Measurements from ENCODE around the gene CELSR3. TPM values are rescaled to one million over a fixed set of nuclear protein-coding genes. Genes with fewer than 3 reads are reported as not detected.

The CELSR3 gene
- total RNA-seq, 1 donor from 2014 or later: 2.3 TPM

DNA sequence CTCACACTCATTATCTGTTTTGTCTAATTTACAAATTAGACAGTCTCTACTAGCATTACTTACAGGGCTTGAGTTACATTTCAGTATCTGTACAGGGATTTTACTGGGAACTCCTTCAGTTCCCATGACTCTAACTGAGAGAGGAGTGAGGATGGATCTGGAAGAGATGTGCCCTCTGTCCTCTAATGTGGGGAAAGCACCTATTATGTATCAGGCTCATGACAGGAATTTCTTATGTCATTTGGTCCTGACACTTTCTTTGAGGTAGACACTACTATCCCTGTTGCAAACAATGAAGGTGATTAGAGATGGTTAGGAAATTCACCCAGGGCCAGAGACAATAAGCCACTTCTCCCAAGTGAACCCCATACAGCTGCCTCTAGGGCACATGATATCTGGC lies 33.9 kb upstream of the CELSR3 start:
- H3K4me1 Mint-ChIP-seq: peaks cover 9% of the 10 kb centered on the region
- DNase-seq: no peak
- no peaks in the 10 kb centered on the region for H3K9me3 Mint-ChIP-seq
- ChIA-PET POLR2A (no interaction called here), CTCF (no interaction called here)
- TF ChIP-seq, protein P1, sequence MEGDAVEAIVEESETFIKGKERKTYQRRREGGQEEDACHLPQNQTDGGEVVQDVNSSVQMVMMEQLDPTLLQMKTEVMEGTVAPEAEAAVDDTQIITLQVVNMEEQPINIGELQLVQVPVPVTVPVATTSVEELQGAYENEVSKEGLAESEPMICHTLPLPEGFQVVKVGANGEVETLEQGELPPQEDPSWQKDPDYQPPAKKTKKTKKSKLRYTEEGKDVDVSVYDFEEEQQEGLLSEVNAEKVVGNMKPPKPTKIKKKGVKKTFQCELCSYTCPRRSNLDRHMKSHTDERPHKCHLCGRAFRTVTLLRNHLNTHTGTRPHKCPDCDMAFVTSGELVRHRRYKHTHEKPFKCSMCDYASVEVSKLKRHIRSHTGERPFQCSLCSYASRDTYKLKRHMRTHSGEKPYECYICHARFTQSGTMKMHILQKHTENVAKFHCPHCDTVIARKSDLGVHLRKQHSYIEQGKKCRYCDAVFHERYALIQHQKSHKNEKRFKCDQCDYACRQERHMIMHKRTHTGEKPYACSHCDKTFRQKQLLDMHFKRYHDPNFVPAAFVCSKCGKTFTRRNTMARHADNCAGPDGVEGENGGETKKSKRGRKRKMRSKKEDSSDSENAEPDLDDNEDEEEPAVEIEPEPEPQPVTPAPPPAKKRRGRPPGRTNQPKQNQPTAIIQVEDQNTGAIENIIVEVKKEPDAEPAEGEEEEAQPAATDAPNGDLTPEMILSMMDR (IDR thresholded peaks at IDR 0.05): no peak
- peaks cover 55% of the 10 kb centered on the region for H3K36me3 Mint-ChIP-seq (ENCODE audit: low read depth)
- H3K27me3 Mint-ChIP-seq: no peaks in the 10 kb centered on the region
- no peak overlapping the region for H3K4me3 Mint-ChIP-seq
- ATAC-seq (ENCODE audit: low read depth): no peak
- no peak overlapping the region for H3K27ac Mint-ChIP-seq
- intact Hi-C loops (cut with micrococcal nuclease): no loop called here

DNA sequence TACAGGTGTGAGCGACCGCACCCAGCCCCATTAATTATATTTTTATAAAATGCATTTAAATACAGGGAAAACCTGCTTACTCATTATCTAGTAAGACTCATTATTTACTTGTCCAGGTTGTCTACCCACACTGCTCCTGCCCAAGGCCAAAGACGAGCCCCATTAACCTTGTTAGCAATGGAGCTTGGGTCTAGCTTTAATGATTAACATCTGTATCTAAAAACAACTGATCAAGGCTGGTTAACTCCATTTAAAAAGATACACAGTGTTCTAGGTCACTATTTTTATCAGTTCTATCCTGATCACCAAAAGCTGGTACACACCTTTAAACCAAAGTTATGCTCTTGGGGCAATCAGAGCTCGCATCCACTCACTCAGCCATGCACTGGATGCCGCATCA lies 33.5 kb upstream of the CELSR3 start:
- Mint-ChIP-seq H3K27ac (no peak overlapping the region), H3K27me3 (no peaks in the 10 kb centered on the region), H3K4me1 (peaks cover 9% of the 10 kb centered on the region), H3K36me3 (ENCODE audit: low read depth) (peaks cover 57% of the 10 kb centered on the region), H3K9me3 (no peaks in the 10 kb centered on the region), H3K4me3 (no peak overlapping the region)
- TF ChIP-seq, protein P1 (IDR thresholded peaks at IDR 0.05): no peak
- POLR2A ChIA-PET: no interaction called here
- CTCF ChIA-PET: no interaction called here
- intact Hi-C loops (cut with micrococcal nuclease): no loop called here
- DNase-seq: no peak
- ATAC-seq (ENCODE audit: low read depth): no peak

DNA sequence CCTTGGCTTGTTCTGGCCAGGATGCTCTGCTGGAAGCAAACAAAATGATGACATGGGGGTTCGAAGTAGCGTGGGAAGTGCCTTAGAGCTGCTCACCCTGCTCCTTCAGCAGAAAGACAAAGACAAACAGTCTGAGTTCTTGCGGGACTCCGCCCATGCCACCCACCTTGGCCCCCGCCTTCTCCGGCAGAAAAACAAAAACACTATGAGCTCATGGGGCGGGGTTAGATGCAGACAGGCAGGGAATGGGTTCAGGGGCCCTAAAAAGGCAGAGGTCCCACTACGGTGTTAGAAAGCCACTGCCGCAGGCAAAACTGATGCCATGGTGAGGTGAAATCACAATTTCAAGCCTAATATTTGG lies 32.7 kb upstream of the CELSR3 start:
- CTCF ChIA-PET: no interaction called here
- ATAC-seq (ENCODE audit: low read depth): no peak
- POLR2A ChIA-PET: no interaction called here
- Mint-ChIP-seq H3K36me3 (ENCODE audit: low read depth) (peaks cover 65% of the 10 kb centered on the region), H3K27ac (no peak overlapping the region), H3K27me3 (no peaks in the 10 kb centered on the region), H3K9me3 (no peaks in the 10 kb centered on the region), H3K4me3 (no peak overlapping the region), H3K4me1 (peaks cover 8% of the 10 kb centered on the region)
- TF ChIP-seq, protein P1 (IDR thresholded peaks at IDR 0.05): no peak
- no peak for DNase-seq
- intact Hi-C loops (cut with micrococcal nuclease): no loop called here

DNA sequence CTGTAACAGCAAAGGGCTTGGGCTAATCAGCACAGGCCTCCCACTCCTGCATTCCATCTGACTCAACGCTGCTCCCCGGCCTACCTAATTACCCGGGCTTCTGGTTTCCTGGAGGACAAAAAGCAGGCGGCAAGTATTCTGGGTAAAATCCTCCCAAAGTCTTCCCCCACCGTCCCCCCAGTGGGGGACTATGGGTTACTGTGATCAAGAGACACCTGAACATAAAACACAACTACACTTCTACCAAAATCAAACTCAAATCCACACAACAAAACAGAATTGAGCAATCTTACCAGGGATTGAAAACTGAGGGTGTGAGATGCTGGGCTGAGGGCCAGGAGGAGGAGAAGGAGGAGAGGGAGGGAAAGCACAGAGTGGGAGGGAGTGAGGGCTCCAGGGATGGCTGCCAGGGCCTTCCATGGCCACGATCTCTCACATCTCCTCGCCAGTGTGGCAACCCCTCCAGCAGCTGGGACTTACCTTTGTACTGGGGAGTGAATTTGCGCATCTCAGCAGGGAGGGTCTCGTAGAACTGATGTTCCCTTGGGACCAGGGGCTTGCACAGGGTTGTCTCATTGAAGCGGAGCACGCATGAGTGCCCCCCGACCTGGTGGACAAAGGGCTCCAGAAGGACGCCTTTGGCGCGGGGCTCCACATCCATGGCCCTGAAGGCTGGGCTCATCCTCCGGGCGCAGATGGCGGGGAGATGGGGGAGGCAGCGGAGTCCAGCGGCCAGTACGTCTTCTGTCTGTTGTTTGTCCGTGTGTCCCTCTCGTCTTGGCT lies 32.1 kb upstream of the CELSR3 start:
- H3K36me3 Mint-ChIP-seq (ENCODE audit: low read depth): peaks cover 70% of the 10 kb centered on the region
- CTCF ChIA-PET: no interaction called here
- POLR2A ChIA-PET: no interaction called here
- intact Hi-C loops (cut with micrococcal nuclease): no loop called here
- H3K4me1 Mint-ChIP-seq: peaks cover 6% of the 10 kb centered on the region
- no peak overlapping the region for H3K27ac Mint-ChIP-seq
- no peaks in the 10 kb centered on the region for H3K27me3 Mint-ChIP-seq
- ATAC-seq (ENCODE audit: low read depth) (no peak), DNase-seq (no peak)
- no peak overlapping the region for H3K4me3 Mint-ChIP-seq
- H3K9me3 Mint-ChIP-seq: no peaks in the 10 kb centered on the region
- TF ChIP-seq, protein P1 (IDR thresholded peaks at IDR 0.05): no peak

DNA sequence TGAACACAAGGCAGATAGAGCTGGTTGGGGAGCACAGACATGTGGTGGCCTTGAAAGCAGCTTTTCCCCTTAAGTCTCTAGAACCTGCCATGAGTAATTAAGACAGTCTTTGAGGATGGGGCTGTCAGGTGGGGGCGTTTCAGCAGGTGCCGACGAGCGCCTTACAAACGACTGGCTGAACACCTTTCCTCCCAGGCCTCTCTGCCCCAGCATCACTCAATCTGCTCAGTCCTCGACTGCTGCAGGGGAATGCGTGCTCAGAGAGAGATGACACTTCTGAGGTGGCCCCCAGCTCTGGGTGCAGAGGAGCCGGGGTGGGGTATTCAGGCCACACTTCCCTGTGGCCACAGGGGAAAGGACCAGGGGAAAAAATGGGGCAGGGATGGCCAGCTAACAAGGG lies 31.1 kb upstream of the CELSR3 start:
- ChIA-PET CTCF (no interaction called here), POLR2A (no interaction called here)
- H3K36me3 Mint-ChIP-seq (ENCODE audit: low read depth): peaks cover 70% of the 10 kb centered on the region
- ATAC-seq (ENCODE audit: low read depth): no peak
- no peak overlapping the region for H3K4me3 Mint-ChIP-seq
- H3K27me3 Mint-ChIP-seq: no peaks in the 10 kb centered on the region
- H3K9me3 Mint-ChIP-seq: no peaks in the 10 kb centered on the region
- intact Hi-C loops (cut with micrococcal nuclease): no loop called here
- no peak for DNase-seq
- TF ChIP-seq, protein P1 (IDR thresholded peaks at IDR 0.05): no peak
- peaks cover 6% of the 10 kb centered on the region for H3K4me1 Mint-ChIP-seq
- H3K27ac Mint-ChIP-seq: no peak overlapping the region
